H9 (cell line): ENCODE results near the gene WDR13. TPM values are rescaled to one million over a fixed set of nuclear protein-coding genes. Genes with fewer than 3 reads are reported as not detected.

Experiments used
- DNase-seq: peaks from one replicate; pipeline ENCODE4 v3.0.0-alpha.2; 2017
- H2AFZ ChIP-seq: one replicate; pipeline ENCODE4 v1.6.1; 2013; ENCODE audit warnings: mild to moderate bottlenecking, low read length, control low read depth, moderate library complexity
- H2AK5ac ChIP-seq: 2 replicates; pipeline ENCODE4 v1.6.1; 2013; ENCODE audit warnings: low read length, control low read depth, mixed read lengths; ENCODE audit not compliant: insufficient read length
- H2BK120ac ChIP-seq: one replicate; pipeline ENCODE4 v1.6.1; 2013; ENCODE audit warnings: low read depth, mild to moderate bottlenecking, low read length, control low read depth, inconsistent platforms; ENCODE audit not compliant: poor library complexity, severe bottlenecking
- H2BK12ac ChIP-seq: 2 replicates; pipeline ENCODE4 v1.6.1; 2013; ENCODE audit warnings: low read length, control low read depth, mixed read lengths, low read depth; ENCODE audit not compliant: insufficient read length
- H2BK15ac ChIP-seq: 2 replicates; pipeline ENCODE4 v1.6.1; 2013; ENCODE audit warnings: low read depth, low read length, control low read depth
- H2BK20ac ChIP-seq: one replicate; pipeline ENCODE4 v1.6.1; 2013; ENCODE audit warnings: low read depth, mild to moderate bottlenecking, low read length, control low read depth, inconsistent platforms; ENCODE audit not compliant: poor library complexity, severe bottlenecking
- H2BK5ac ChIP-seq: 2 replicates; pipeline ENCODE4 v1.6.1; 2013; ENCODE audit warnings: low read length, control low read depth, mixed read lengths; ENCODE audit not compliant: insufficient read length
- H3K14ac ChIP-seq: 2 replicates; pipeline ENCODE4 v1.6.1; 2013; ENCODE audit warnings: low read length, control low read depth; ENCODE audit not compliant: insufficient read depth
- H3K18ac ChIP-seq: 2 replicates; pipeline ENCODE4 v1.6.1; 2013; ENCODE audit warnings: low read depth, mild to moderate bottlenecking, mixed read lengths, low read length, control low read depth; ENCODE audit not compliant: insufficient read length
- H3K23ac ChIP-seq: 2 replicates; pipeline ENCODE4 v1.6.1; 2013; ENCODE audit warnings: low read length, control low read depth, mixed read lengths, low read depth; ENCODE audit not compliant: insufficient read length
- H3K23me2 ChIP-seq: 2 replicates; pipeline ENCODE4 v1.6.1; 2013; ENCODE audit warnings: low read depth, mild to moderate bottlenecking, mixed read lengths, low read length, control low read depth; ENCODE audit not compliant: insufficient read length, poor library complexity, severe bottlenecking
- H3K27ac ChIP-seq: 2 replicates; pipeline ENCODE4 v1.5.1; 2013; ENCODE audit warnings: low read length, control low read depth, mixed read lengths, low read depth; ENCODE audit not compliant: insufficient read length
- H3K27me3 ChIP-seq: 2 replicates; pipeline ENCODE4 v1.6.1; 2013; ENCODE audit warnings: low read length, control low read depth, inconsistent platforms; ENCODE audit not compliant: insufficient read depth
- H3K4ac ChIP-seq: 2 replicates; pipeline ENCODE4 v1.6.1; 2013; ENCODE audit warnings: low read depth, mild to moderate bottlenecking, control low read depth, inconsistent platforms, low read length, moderate library complexity
- H3K4me1 ChIP-seq: 2 replicates; pipeline ENCODE4 v1.6.1; 2013; ENCODE audit warnings: low read length, control low read depth, inconsistent platforms; ENCODE audit not compliant: insufficient read depth
- H3K4me2 ChIP-seq: 2 replicates; pipeline ENCODE4 v1.6.1; 2013; ENCODE audit warnings: low read length, control low read depth, mixed read lengths; ENCODE audit not compliant: insufficient read length, insufficient read depth
- H3K56ac ChIP-seq: 2 replicates; pipeline ENCODE4 v1.6.1; 2013; ENCODE audit warnings: low read depth, mild to moderate bottlenecking, mixed read lengths, low read length, control low read depth; ENCODE audit not compliant: insufficient read length
- H3K79me1 ChIP-seq: 2 replicates; pipeline ENCODE4 v1.6.1; 2013; ENCODE audit warnings: low read depth, mild to moderate bottlenecking, moderate library complexity, low read length, control low read depth, inconsistent platforms; ENCODE audit not compliant: insufficient read depth, poor library complexity, severe bottlenecking
- H3K79me2 ChIP-seq: 2 replicates; pipeline ENCODE4 v1.6.1; 2013; ENCODE audit warnings: low read length, control low read depth, inconsistent platforms; ENCODE audit not compliant: insufficient read depth
- H3K9ac ChIP-seq: 2 replicates; pipeline ENCODE4 v1.6.1; 2013; ENCODE audit warnings: low read length, control low read depth, mixed read lengths; ENCODE audit not compliant: insufficient read length; ENCODE audit errors: extremely low read depth
- H3K9me3 ChIP-seq: one replicate; pipeline ENCODE4 v1.6.1; 2013; ENCODE audit warnings: low read depth, low read length, inconsistent platforms; ENCODE audit not compliant: control insufficient read depth
- H3T11ph ChIP-seq: one replicate; pipeline ENCODE4 v1.6.1; 2013; ENCODE audit warnings: mild to moderate bottlenecking, low read length, control low read depth, inconsistent platforms
- H4K20me1 ChIP-seq: one replicate; pipeline ENCODE4 v1.6.1; 2013; ENCODE audit not compliant: control insufficient read depth, insufficient read length, insufficient read depth
- H4K5ac ChIP-seq: 2 replicates; pipeline ENCODE4 v1.6.1; 2013; ENCODE audit warnings: low read depth, mild to moderate bottlenecking, mixed read lengths, low read length, control low read depth; ENCODE audit not compliant: insufficient read length
- H4K8ac ChIP-seq: replicated peaks from 2 replicates; pipeline ENCODE4 v1.6.1; 2013; ENCODE audit warnings: low read length, control low read depth, mixed read lengths, low read depth; ENCODE audit not compliant: insufficient read length
- H4K91ac ChIP-seq: 2 replicates; pipeline ENCODE4 v1.6.1; 2013; ENCODE audit warnings: low read depth, mild to moderate bottlenecking, moderate library complexity, mixed read lengths, low read length, control low read depth; ENCODE audit not compliant: insufficient read length
- H3K27ac Mint-ChIP-seq, 3 experiments: 2 replicates in 2 of 3; 3 replicates in 1 of 3; pipeline ENCODE4 v1.8.0; 2020 to 2021; ENCODE audit warnings: mixed read lengths in 3 of 3, mild to moderate bottlenecking in 1 of 3, moderate library complexity in 1 of 3
- H3K27me3 Mint-ChIP-seq: 2 replicates; pipeline ENCODE4 v1.8.0; 2021; ENCODE audit warnings: low read depth, mild to moderate bottlenecking, moderate library complexity, mixed read lengths
- H3K36me3 Mint-ChIP-seq, 3 experiments: 2 replicates in 2 of 3; 3 replicates in 1 of 3; pipeline ENCODE4 v1.8.0; 2020 to 2021; ENCODE audit warnings: low read depth in 3 of 3, mixed read lengths in 3 of 3; ENCODE audit not compliant: insufficient read depth in 1 of 3
- H3K4me1 Mint-ChIP-seq, 2 experiments: 2 replicates each; pipeline ENCODE4 v1.8.0; 2020; ENCODE audit warnings: mixed read lengths in 2 of 2
- H3K4me3 Mint-ChIP-seq, 2 experiments: 2 replicates in 1 of 2; 3 replicates in 1 of 2; pipeline ENCODE4 v1.8.0; 2020 to 2021; ENCODE audit warnings: mild to moderate bottlenecking in 2 of 2, mixed read lengths in 2 of 2, moderate library complexity in 1 of 2
- H3K9me3 Mint-ChIP-seq, 2 experiments: 2 replicates in 1 of 2; 3 replicates in 1 of 2; pipeline ENCODE4 v1.8.0; 2020; ENCODE audit warnings: mild to moderate bottlenecking in 2 of 2, mixed read lengths in 2 of 2, moderate library complexity in 1 of 2
- WGBS: extraction: QIAGEN DNeasy Blood & Tissue Kit; methylation state at CpG from one replicate; pipeline ENCODE4 v1.1.7; 2013; ENCODE audit warnings: missing lambda C conversion rate, low lambda C conversion rate, mixed read lengths; ENCODE audit not compliant: insufficient read length; ENCODE audit errors: extremely low coverage; 5-methylcytosine and 5-hydroxymethylcytosine counted together
- total RNA-seq: library from RNA; stranded (reverse); gene quantifications from 2 replicates; pipeline ENCODE4 v1.2.1, GENCODE V29; 2021
- TF ChIP-seq, protein P1 (sequence below): fragments of 200-600 bp; sonication (generic); conservative IDR thresholded peaks from 3 replicates; pipeline ENCODE4 v1.8.0; 2021; ENCODE audit warnings: antibody characterized with exemption, mild to moderate bottlenecking

The WDR13 gene
- total RNA-seq, 1 experiment from 2014 or later: 29.4 TPM

DNA sequence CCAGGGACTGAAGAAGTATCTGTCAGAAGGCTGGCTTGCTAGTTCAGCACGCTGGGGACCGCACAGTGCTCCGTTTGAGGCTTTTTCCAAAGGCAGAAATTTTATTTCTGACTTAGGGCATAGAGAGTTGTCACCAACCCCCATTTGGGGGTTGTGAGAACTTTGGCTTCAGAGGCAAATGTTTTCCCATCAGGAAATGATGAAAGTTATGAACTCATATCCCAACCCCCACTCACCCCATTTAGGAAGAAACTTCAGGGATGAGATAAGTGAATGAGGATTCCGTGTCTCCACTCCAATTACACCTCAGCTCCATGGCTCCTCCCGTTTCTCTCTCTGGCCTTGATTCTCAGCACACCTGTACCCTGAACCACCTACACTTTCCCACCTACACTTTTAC lies 4.3 kb upstream of the WDR13 start:
- Histone ChIP-seq H2BK5ac (no peak overlapping the region), H3K79me1 (no peaks in the 10 kb centered on the region), H3K9ac (no peak overlapping the region), H2AK5ac (no peak overlapping the region), H3K9me3 (peaks cover 27% of the 10 kb centered on the region), H3K27ac (no peak overlapping the region), H3K4me2 (no peak overlapping the region), H2BK15ac (no peak overlapping the region), H3K4me1 (no peaks in the 10 kb centered on the region), H3K79me2 (no peaks in the 10 kb centered on the region), H3K18ac (no peak overlapping the region), H4K5ac (no peak overlapping the region), H2AFZ (no peak overlapping the region), H4K8ac (no peak overlapping the region), H3K56ac (no peak overlapping the region), H2BK12ac (no peak overlapping the region), H2BK20ac (no peak overlapping the region), H2BK120ac (no peak overlapping the region), H4K20me1 (no peaks in the 10 kb centered on the region), H3K14ac (no peak overlapping the region), H3K23ac (no peak overlapping the region), H3T11ph (no peak overlapping the region), H3K23me2 (no peaks in the 10 kb centered on the region), H4K91ac (no peak overlapping the region), H3K4ac (no peak overlapping the region), H3K27me3 (no peaks in the 10 kb centered on the region)
- H3K27ac Mint-ChIP-seq: no peak overlapping the region; a peak in 1 of 7 replicates
- no peak for DNase-seq
- H3K36me3 Mint-ChIP-seq: peaks cover 0 to 4% (median 0%) of the 10 kb centered on the region in 3 experiments; a peak in 3 of 7 replicates
- H3K27me3 Mint-ChIP-seq: peaks cover 2% of the 10 kb centered on the region
- TF ChIP-seq, protein P1, sequence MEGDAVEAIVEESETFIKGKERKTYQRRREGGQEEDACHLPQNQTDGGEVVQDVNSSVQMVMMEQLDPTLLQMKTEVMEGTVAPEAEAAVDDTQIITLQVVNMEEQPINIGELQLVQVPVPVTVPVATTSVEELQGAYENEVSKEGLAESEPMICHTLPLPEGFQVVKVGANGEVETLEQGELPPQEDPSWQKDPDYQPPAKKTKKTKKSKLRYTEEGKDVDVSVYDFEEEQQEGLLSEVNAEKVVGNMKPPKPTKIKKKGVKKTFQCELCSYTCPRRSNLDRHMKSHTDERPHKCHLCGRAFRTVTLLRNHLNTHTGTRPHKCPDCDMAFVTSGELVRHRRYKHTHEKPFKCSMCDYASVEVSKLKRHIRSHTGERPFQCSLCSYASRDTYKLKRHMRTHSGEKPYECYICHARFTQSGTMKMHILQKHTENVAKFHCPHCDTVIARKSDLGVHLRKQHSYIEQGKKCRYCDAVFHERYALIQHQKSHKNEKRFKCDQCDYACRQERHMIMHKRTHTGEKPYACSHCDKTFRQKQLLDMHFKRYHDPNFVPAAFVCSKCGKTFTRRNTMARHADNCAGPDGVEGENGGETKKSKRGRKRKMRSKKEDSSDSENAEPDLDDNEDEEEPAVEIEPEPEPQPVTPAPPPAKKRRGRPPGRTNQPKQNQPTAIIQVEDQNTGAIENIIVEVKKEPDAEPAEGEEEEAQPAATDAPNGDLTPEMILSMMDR: no peak
- H3K4me3 Mint-ChIP-seq: no peak overlapping the region
- no CpG with 5 or more reads among the region's 5 CpGs for WGBS
- peaks cover 0 to 2% of the 10 kb centered on the region in 2 experiments; a peak in 1 of 4 replicates for H3K4me1 Mint-ChIP-seq
- H3K9me3 Mint-ChIP-seq: peaks cover 58 to 70% of the 10 kb centered on the region in 2 experiments
